SKM-1 treated with dmso at 0.1 percent for 144 hours (cell line): ENCODE measurements around the gene CNN3.

ENCODE experiments used
- DNase-seq: peaks from one replicate; lab custom pipeline; 2025; ENCODE audit not compliant: unreplicated experiment; lab: John Stamatoyannopoulos, UW

Gene CNN3

DNA sequence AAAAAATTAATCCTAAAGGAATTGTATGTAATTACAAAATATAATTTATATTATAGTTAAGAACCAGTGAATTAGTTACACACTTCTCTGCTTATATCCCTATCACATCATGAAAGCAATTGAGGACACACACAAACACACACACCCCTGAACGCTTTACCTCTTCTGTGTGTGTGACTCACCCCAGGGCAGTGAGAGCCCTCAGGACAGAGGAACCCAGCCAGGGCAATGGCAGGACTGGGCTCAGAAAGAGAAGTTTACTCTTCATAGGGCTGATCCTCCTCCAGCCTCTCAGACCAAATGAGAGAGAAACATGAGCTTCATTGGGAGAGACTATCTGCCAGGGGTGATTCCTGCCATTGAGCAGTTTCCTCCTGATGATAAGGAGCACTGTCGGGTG is 68.6 kb downstream of the CNN3 start:
- no peak for DNase-seq

DNA sequence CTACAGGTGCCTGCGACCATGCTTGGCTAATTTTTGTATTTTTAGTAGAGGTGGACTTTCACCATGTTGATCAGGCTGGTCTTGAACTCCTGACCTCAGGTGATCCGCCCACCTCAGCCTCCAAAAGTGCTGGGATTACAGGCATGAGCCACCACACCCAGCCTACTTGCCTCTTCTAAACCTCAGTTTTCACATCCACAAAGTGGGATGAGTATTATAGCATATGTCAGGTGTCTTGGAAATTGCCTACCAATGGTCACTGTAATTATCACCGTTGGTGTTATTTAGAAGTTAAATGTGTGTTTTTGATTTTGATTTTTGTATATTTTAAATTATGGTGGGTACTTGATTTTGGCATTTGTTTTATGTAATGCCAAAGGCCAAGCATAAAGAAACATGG is 70.0 kb downstream of the CNN3 start:
- DNase-seq: no peak

DNA sequence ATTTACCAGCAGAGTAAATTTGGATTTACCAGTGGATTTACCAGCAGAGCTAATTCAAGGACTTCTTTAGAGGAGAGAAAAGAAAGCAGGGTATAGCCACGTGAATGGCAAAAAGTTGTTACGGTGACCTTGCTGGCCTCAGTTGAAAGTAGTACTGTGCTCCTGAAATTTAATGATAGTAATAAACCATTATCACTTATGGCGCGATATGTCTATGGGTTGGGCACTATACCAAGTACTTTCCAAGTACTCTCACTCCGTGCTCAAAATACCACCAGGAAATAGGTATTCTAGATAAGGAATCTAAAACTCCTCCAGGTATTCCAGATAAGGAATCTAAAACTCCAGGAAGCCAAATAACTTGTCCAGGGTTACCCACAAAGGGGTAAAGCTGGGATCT is 70.9 kb downstream of the CNN3 start:
- DNase-seq: no peak

DNA sequence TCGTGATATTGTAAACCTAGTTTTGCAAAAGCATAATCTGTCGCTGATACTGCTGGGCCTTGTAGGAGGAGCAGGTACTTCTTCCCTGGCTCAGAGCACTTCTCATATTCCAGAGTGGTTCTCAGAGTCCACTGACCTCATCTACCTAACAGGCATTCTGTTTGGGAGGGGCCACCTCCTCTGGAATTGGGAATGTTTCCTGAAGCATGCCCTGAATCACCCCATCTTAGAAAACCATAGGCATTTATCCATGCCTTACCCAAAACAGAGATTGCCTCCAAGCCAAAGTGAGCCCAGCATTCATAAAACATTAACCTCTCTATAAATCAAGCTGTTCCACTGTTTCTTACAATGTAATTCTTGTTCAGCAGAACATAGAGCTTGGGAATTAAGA is 71.6 kb downstream of the CNN3 start:
- no peak for DNase-seq

DNA sequence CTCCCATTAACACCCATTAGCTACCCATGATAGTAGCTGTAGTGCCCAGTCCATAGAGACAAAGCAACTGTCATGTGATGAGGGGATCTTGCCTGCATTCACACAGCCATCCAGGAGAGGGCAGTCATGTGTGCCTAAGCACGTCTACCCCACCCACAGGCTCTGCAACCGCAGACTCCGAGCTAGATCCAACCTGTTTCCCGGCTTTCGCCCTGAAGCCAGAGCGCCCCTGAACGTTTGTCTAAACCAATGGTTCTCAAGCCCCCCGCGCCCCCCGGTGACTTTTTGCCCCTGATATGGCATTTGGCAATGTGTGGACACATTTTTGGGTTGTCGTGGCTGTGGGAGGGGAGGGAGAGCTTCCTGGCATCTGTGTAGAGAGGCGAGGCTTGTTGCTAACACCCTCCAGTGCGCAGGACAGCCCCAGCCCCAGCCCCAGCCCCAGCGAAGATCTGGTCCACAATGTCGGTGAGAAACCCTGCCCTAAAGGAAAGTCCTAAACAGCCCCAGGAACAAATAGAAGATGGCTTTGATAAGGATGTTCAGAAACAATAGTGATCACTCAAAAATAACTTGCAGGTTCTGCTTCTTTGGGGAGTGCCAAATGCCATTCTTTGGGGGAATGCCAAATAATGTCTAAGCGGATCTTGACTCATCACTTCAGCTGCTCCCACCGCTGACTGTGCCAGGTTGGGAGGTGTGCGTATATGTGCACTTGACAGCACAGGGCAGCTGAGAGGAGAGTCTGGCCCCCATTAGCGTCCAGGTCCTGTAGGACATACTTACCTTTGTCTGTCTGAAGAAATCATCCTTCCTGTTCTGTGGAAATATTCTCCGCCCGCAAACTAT is 72.2 kb downstream of the CNN3 start:
- peak; percentile 60 for DNase-seq

DNA sequence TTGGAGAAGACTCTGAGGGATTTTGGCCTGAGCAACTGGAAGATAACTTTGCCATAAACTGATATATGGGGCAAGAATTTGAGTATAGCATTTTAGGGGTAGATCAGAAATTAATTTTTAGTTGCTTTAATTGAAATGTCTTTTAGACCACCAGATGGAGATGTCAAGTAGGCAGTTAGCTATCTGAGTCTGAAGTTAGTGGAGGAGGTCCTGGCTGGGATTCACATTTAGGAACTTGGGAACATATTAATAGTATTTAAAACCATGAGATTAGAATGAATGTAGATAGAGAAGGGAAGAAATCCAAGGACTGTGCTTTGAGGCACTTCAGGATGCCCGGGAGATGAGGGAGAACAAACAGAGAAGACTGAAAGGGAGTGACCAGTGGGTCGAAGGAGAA is 74.1 kb downstream of the CNN3 start:
- DNase-seq: no peak

DNA sequence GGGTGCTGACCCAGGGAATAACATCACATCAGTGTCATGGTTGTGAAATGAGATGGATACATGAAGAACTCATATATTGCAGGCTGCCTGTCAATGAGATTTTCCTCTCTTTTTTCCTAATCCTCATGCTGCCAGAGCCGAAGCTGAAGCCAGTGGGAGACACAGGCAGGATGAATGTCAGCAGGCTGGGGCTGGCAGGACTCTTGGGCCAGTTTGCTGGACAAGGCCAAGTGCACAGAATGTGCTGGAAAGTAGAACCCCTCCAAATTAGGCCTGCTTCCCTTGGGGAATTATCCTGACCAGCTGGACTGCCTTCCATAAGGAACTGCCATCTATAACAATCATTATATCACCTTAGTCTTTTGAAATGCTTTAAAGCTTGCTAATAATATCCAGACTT is 75.3 kb downstream of the CNN3 start:
- no peak for DNase-seq
